GM19035 (cell line): ENCODE results near the gene CHRM1.
"Not testable (repeated sequence)": the region's sequence is repeated elsewhere in the genome, so short reads cannot be mapped to it uniquely, and the experiment has no call there.

Source experiments
- ATAC-seq: cut with Tn5 transposase; IDR thresholded peaks from one replicate; pipeline ENCODE4 v1.9.1; 2021; ENCODE audit not compliant: unreplicated experiment

The CHRM1 gene

GRCh38 chr11:62921201-62921572 lies at the start of gene CHRM1:
CHRM1 (minus strand) TSS chr11:62921363; CDS start chr11:62911100, 10,263 bp downstream.
- ATAC-seq = no peak

GRCh38 chr11:62965574-62965973 lies 44.4 kb upstream of the CHRM1 start:
- ATAC-seq = no peak

GRCh38 chr11:62962391-62962790 lies 41.2 kb upstream of the CHRM1 start:
- no peak for ATAC-seq

GRCh38 chr11:62961017-62961570 lies 39.9 kb upstream of the CHRM1 start:
- ATAC-seq = no peak

GRCh38 chr11:62959422-62959980 lies 38.3 kb upstream of the CHRM1 start:
- ATAC-seq = no peak

- ATAC-seq = no peak
Observed at GRCh38 chr11:62958547-62959421, 37.6 kb upstream of the CHRM1 start.

GRCh38 chr11:62957147-62957546 lies 36.0 kb upstream of the CHRM1 start:
- no peak for ATAC-seq

- ATAC-seq = no peak
Observed at GRCh38 chr11:62954478-62954877, 33.3 kb upstream of the CHRM1 start.

GRCh38 chr11:62953811-62954210 lies 32.6 kb upstream of the CHRM1 start:
- no peak for ATAC-seq

GRCh38 chr11:62948765-62949320 lies 27.7 kb upstream of the CHRM1 start:
- no peak for ATAC-seq

GRCh38 chr11:62945538-62945937 lies 24.4 kb upstream of the CHRM1 start:
- not testable (repeated sequence) for ATAC-seq

GRCh38 chr11:62937528-62937927 lies 16.4 kb upstream of the CHRM1 start:
- not testable (repeated sequence) for ATAC-seq

GRCh38 chr11:62934496-62934785 lies 13.3 kb upstream of the CHRM1 start:
- ATAC-seq = no peak

- ATAC-seq = no peak
Observed at GRCh38 chr11:62933750-62934495, 12.8 kb upstream of the CHRM1 start.

GRCh38 chr11:62933285-62933684 lies 12.1 kb upstream of the CHRM1 start:
- no peak for ATAC-seq

- no peak for ATAC-seq
Observed at GRCh38 chr11:62931499-62932278, 10.5 kb upstream of the CHRM1 start.

- ATAC-seq = no peak
Observed at GRCh38 chr11:62930666-62931065, 9.5 kb upstream of the CHRM1 start.

GRCh38 chr11:62930157-62930556 lies 9.0 kb upstream of the CHRM1 start:
- ATAC-seq = no peak

- ATAC-seq = no peak
Observed at GRCh38 chr11:62928011-62928410, 6.8 kb upstream of the CHRM1 start.

GRCh38 chr11:62926680-62927455 lies 5.7 kb upstream of the CHRM1 start:
- ATAC-seq = no peak
